GM23248 (cell line): Measurements from ENCODE around the gene MAP2. TPM values are rescaled to one million over a fixed set of nuclear protein-coding genes. Genes with fewer than 3 reads are reported as not detected.

Experiments used
- DNase-seq: peaks from one replicate; pipeline ENCODE4 v3.0.0-alpha.2; 2015
- H2AFZ ChIP-seq: fragments of 200-600 bp; sonication (generic); 2 replicates; pipeline ENCODE4 v1.6.1; 2016; ENCODE audit warnings: antibody characterized with exemption
- H3F3A ChIP-seq: fragments of 200-600 bp; sonication (generic); 2 replicates; pipeline ENCODE4 v1.6.1; 2016; ENCODE audit warnings: mild to moderate bottlenecking, antibody characterized with exemption, mixed run types; ENCODE audit not compliant: insufficient read depth
- H3K27ac ChIP-seq: fragments of 200-600 bp; sonication (generic); 2 replicates; pipeline ENCODE4 v1.5.1; 2016; ENCODE audit warnings: mild to moderate bottlenecking
- H3K27me3 ChIP-seq: fragments of 200-600 bp; sonication (generic); replicated peaks from 2 replicates; pipeline ENCODE4 v1.6.1; 2016; ENCODE audit warnings: mild to moderate bottlenecking; ENCODE audit not compliant: insufficient read depth
- H3K36me3 ChIP-seq: fragments of 200-600 bp; sonication (generic); 2 replicates; pipeline ENCODE4 v1.6.1; 2016; ENCODE audit warnings: low read depth, mild to moderate bottlenecking
- H3K4me1 ChIP-seq: fragments of 200-600 bp; sonication (generic); 2 replicates; pipeline ENCODE4 v1.6.1; 2016; ENCODE audit warnings: mild to moderate bottlenecking; ENCODE audit not compliant: insufficient read depth
- H3K4me2 ChIP-seq: fragments of 200-600 bp; sonication (generic); one replicate; pipeline ENCODE4 v1.6.1; 2016; ENCODE audit warnings: mild to moderate bottlenecking; ENCODE audit not compliant: unreplicated experiment
- H3K4me3 ChIP-seq: fragments of 200-600 bp; sonication (generic); 2 replicates; pipeline ENCODE4 v1.5.1; 2016; ENCODE audit warnings: mild to moderate bottlenecking
- H3K79me2 ChIP-seq: fragments of 200-600 bp; sonication (generic); 2 replicates; pipeline ENCODE4 v1.6.1; 2016; ENCODE audit warnings: mild to moderate bottlenecking; ENCODE audit not compliant: insufficient read depth
- H3K9ac ChIP-seq: fragments of 200-600 bp; sonication (generic); 2 replicates; pipeline ENCODE4 v1.6.1; 2016; ENCODE audit warnings: mild to moderate bottlenecking
- H3K9me2 ChIP-seq: fragments of 200-600 bp; sonication (generic); 2 replicates; pipeline ENCODE4 v1.6.1; 2016; ENCODE audit warnings: mixed run types, mild to moderate bottlenecking, moderate library complexity; ENCODE audit not compliant: insufficient read depth
- H3K9me3 ChIP-seq: fragments of 200-600 bp; sonication (generic); one replicate; pipeline ENCODE4 v1.6.1; 2017; ENCODE audit warnings: low read depth
- H4K20me1 ChIP-seq: fragments of 200-600 bp; sonication (generic); 2 replicates; pipeline ENCODE4 v1.6.0; 2016; ENCODE audit not compliant: insufficient read depth
- EZH2 ChIP-seq: fragments of 200-600 bp; sonication (generic); IDR thresholded peaks from 2 replicates; pipeline ENCODE4 v1.6.1; 2018; ENCODE audit warnings: antibody characterized with exemption, mild to moderate bottlenecking; ENCODE audit not compliant: insufficient read depth, poor library complexity, severe bottlenecking
- EZH2phosphoT487 ChIP-seq: fragments of 200-600 bp; sonication (generic); IDR thresholded peaks from 2 replicates; pipeline ENCODE4 v1.6.1; 2018; ENCODE audit warnings: antibody characterized with exemption, moderate library complexity, mild to moderate bottlenecking, low read depth; ENCODE audit not compliant: insufficient read depth
- WGBS, 2 experiments: methylation state at CpG; one replicate each; pipeline ENCODE4 v1.1.6; 2015 to 2017; ENCODE audit warnings: low lambda C conversion rate in 2 of 2, low coverage in 1 of 2; ENCODE audit errors: missing lambda C conversion rate in 2 of 2; 5-methylcytosine and 5-hydroxymethylcytosine counted together
- in situ Hi-C: fragments of 300-500 bp; cut with MboI; formaldehyde crosslinking; loops from 2 replicates; pipeline ENCODE4 v1.15.0; 2020
- polyA plus RNA-seq: library from polyadenylated mRNA; unstranded; fragments of >200 nt; fragmentation: Nextera tagmentation; extraction: Ambion mirVana; gene quantifications from 2 replicates; pipeline ENCODE4 v1.2.1, GENCODE V29; 2016
- total RNA-seq: library from RNA; depleted of rRNA; stranded (reverse); fragments of >200 nt; shearing (Covaris generic); gene quantifications from 2 replicates; pipeline ENCODE4 v1.2.3, GENCODE V29; 2014

Gene MAP2
- total and polyA plus RNA-seq, 2 experiments from 2014 or later: 1.1 to 7.6 TPM

GRCh38 chr2:209534228-209534627 is 110.4 kb downstream of the MAP2 start:
- Histone ChIP-seq H3K9me3 (no peaks in the 10 kb centered on the region), H3K36me3 (no peaks in the 10 kb centered on the region), H3K4me1 (no peaks in the 10 kb centered on the region), H3K4me2 (no peak overlapping the region), H3K27me3 (no peaks in the 10 kb centered on the region), H4K20me1 (no peaks in the 10 kb centered on the region), H3K27ac (no peak overlapping the region), H3K79me2 (no peaks in the 10 kb centered on the region), H3K9me2 (no peaks in the 10 kb centered on the region), H3F3A (no peaks in the 10 kb centered on the region), H2AFZ (no peak overlapping the region), H3K9ac (no peak overlapping the region), H3K4me3 (no peak overlapping the region)
- TF ChIP-seq EZH2 (no peak), EZH2phosphoT487 (no peak)
- DNase-seq: no peak
- in situ Hi-C loops: no loop called here
- WGBS, 2 experiments: 64 to 79% methylated on average over 2 of the region's 2 CpGs

GRCh38 chr2:209536363-209536762 is 112.5 kb downstream of the MAP2 start:
- in situ Hi-C loops: no loop called here
- Histone ChIP-seq H2AFZ (no peak overlapping the region), H3K9me3 (no peaks in the 10 kb centered on the region), H3K4me3 (no peak overlapping the region), H3K27ac (no peak overlapping the region), H3K79me2 (no peaks in the 10 kb centered on the region), H3F3A (no peaks in the 10 kb centered on the region), H3K4me2 (no peak overlapping the region), H3K9me2 (no peaks in the 10 kb centered on the region), H3K36me3 (no peaks in the 10 kb centered on the region), H3K4me1 (no peaks in the 10 kb centered on the region), H4K20me1 (no peaks in the 10 kb centered on the region), H3K27me3 (no peaks in the 10 kb centered on the region), H3K9ac (no peak overlapping the region)
- TF ChIP-seq EZH2 (no peak), EZH2phosphoT487 (no peak)
- no peak for DNase-seq
- 82 to 89% methylated on average over 2 of the region's 2 CpGs for WGBS, 2 experiments

- no peak overlapping the region for H3K27ac ChIP-seq
- no peak overlapping the region for H3K4me2 ChIP-seq
- H3K27me3 ChIP-seq: no peaks in the 10 kb centered on the region
- H3F3A ChIP-seq: no peaks in the 10 kb centered on the region
- no peaks in the 10 kb centered on the region for H3K36me3 ChIP-seq
- no peaks in the 10 kb centered on the region for H3K9me3 ChIP-seq
- H2AFZ ChIP-seq: no peak overlapping the region
- in situ Hi-C loops: loop anchor here (10.0 kb wide), 2 partner anchors 123 to 213 kb away; partner anchors contain the start of gene MAP2
- whole genome bisulfite sequencing, 2 experiments: 30 to 40% methylated on average over 1 of the region's 1 CpG
- H3K9me2 ChIP-seq: no peaks in the 10 kb centered on the region
- H4K20me1 ChIP-seq: no peaks in the 10 kb centered on the region
- no peaks in the 10 kb centered on the region for H3K4me1 ChIP-seq
- peak; percentile 8 for DNase-seq
- no peak overlapping the region for H3K4me3 ChIP-seq
- no peaks in the 10 kb centered on the region for H3K79me2 ChIP-seq
- TF ChIP-seq EZH2phosphoT487: no peak
- TF ChIP-seq EZH2: no peak
- H3K9ac ChIP-seq: no peak overlapping the region
Observed at GRCh38 chr2:209547726-209548125, 123.9 kb downstream of the MAP2 start.

- Histone ChIP-seq H3K9me3 (no peaks in the 10 kb centered on the region), H3F3A (no peaks in the 10 kb centered on the region), H3K9me2 (no peaks in the 10 kb centered on the region), H2AFZ (peak overlapping the region; percentile 22; the same call in 1 of the 2 replicates), H3K27ac (no peak overlapping the region), H3K79me2 (no peaks in the 10 kb centered on the region), H3K4me2 (no peak overlapping the region), H3K9ac (no peak overlapping the region), H3K4me1 (no peaks in the 10 kb centered on the region), H3K36me3 (no peaks in the 10 kb centered on the region), H3K4me3 (no peak overlapping the region), H3K27me3 (no peaks in the 10 kb centered on the region), H4K20me1 (no peaks in the 10 kb centered on the region)
- WGBS, 2 experiments: 69 to 71% methylated on average over 3 of the region's 3 CpGs
- TF ChIP-seq EZH2phosphoT487 (no peak), EZH2 (no peak)
- in situ Hi-C loops: loop anchor here (10.0 kb wide), 2 partner anchors 125 to 215 kb away; partner anchors contain the start of gene MAP2
- DNase-seq: no peak
Observed at GRCh38 chr2:209549589-209549988, 125.7 kb downstream of the MAP2 start.

GRCh38 chr2:209553913-209554312 is 130.1 kb downstream of the MAP2 start:
- H3K27me3 ChIP-seq: no peaks in the 10 kb centered on the region
- H3K9ac ChIP-seq: no peak overlapping the region
- TF ChIP-seq EZH2phosphoT487 (no peak), EZH2 (no peak)
- H3F3A ChIP-seq: no peaks in the 10 kb centered on the region
- DNase-seq: no peak
- 67 to 73% methylated on average over 3 of the region's 3 CpGs for WGBS, 2 experiments
- H3K4me3 ChIP-seq: no peak overlapping the region
- H3K9me2 ChIP-seq: no peaks in the 10 kb centered on the region
- H2AFZ ChIP-seq: no peak overlapping the region
- no peaks in the 10 kb centered on the region for H3K9me3 ChIP-seq
- no peak overlapping the region for H3K4me2 ChIP-seq
- no peaks in the 10 kb centered on the region for H3K36me3 ChIP-seq
- H3K4me1 ChIP-seq: no peaks in the 10 kb centered on the region
- in situ Hi-C loops: loop anchor here (10.0 kb wide), 1 partner anchor 1159 kb away; no protein-coding TSS in a partner anchor
- no peak overlapping the region for H3K27ac ChIP-seq
- H3K79me2 ChIP-seq: no peaks in the 10 kb centered on the region
- no peaks in the 10 kb centered on the region for H4K20me1 ChIP-seq
